GM19351 (cell line): ENCODE data around the gene FAT4.

Source experiments
- ATAC-seq: cut with Tn5 transposase; IDR thresholded peaks from one replicate; pipeline ENCODE4 v1.9.1; 2021; ENCODE audit warnings: mild to moderate bottlenecking, moderate library complexity; ENCODE audit not compliant: unreplicated experiment

Gene FAT4

GRCh38 chr4:125314676-125315575 is at the start of gene FAT4:
TSS of gene FAT4 (plus strand) at chr4:125314955. CDS start at chr4:125316412, 1,457 bp downstream.
- ATAC-seq, result peak; percentile 65

GRCh38 chr4:125265846-125266245 is 48.9 kb upstream of the FAT4 start:
- ATAC-seq, result no peak

- ATAC-seq, result no peak
Measured at GRCh38 chr4:125266901-125267604, 47.7 kb upstream of the FAT4 start.

GRCh38 chr4:125267630-125268029 is 47.1 kb upstream of the FAT4 start:
- no peak for ATAC-seq

- ATAC-seq, result no peak
Measured at GRCh38 chr4:125268068-125268755, 46.5 kb upstream of the FAT4 start.

GRCh38 chr4:125276811-125277210 is 37.9 kb upstream of the FAT4 start:
- no peak for ATAC-seq

GRCh38 chr4:125277790-125278189 is 37.0 kb upstream of the FAT4 start:
- ATAC-seq, result no peak

GRCh38 chr4:125280892-125281403 is 33.8 kb upstream of the FAT4 start:
- no peak for ATAC-seq

GRCh38 chr4:125283707-125284279 is 31.0 kb upstream of the FAT4 start:
- peak; percentile 54 for ATAC-seq

GRCh38 chr4:125297116-125297515 is 17.6 kb upstream of the FAT4 start:
- no peak for ATAC-seq

- no peak for ATAC-seq
Measured at GRCh38 chr4:125303058-125303457, 11.7 kb upstream of the FAT4 start.

GRCh38 chr4:125303821-125304220 is 10.9 kb upstream of the FAT4 start:
- no peak for ATAC-seq

- no peak for ATAC-seq
Measured at GRCh38 chr4:125306112-125306511, 8.6 kb upstream of the FAT4 start.

- no peak for ATAC-seq
Measured at GRCh38 chr4:125306533-125306932, 8.2 kb upstream of the FAT4 start.

- ATAC-seq, result no peak
Measured at GRCh38 chr4:125311503-125311902, 3.3 kb upstream of the FAT4 start.

- peak; percentile 61 for ATAC-seq
Measured at GRCh38 chr4:125313497-125313896, 1.3 kb upstream of the FAT4 start.

GRCh38 chr4:125313989-125314667 is 627 bp upstream of the FAT4 start:
- ATAC-seq, result no peak

GRCh38 chr4:125315576-125316400 is 1.0 kb downstream of the FAT4 start:
- ATAC-seq, result no peak

- ATAC-seq, result no peak
Measured at GRCh38 chr4:125316401-125316790, 1.6 kb downstream of the FAT4 start.
